ENCODE measurements around the gene RBMS3. TPM values are rescaled to one million over a fixed set of nuclear protein-coding genes. Genes with fewer than 3 reads are reported as not detected.

RBMS3 gene
- total RNA-seq, 2 donors from 2014 or later: 31.7 to 45.1 TPM

- no peak overlapping the region for H3K4me3 ChIP-seq
- DNase-seq (ENCODE audit: low spot score): no peak
- H3K27me3 ChIP-seq (replicated peaks; ENCODE audit: insufficient read depth): no peaks in the 10 kb centered on the region
- intact Hi-C loops (cut with DNase I): no loop called here
- no peak for TF ChIP-seq POLR2A (IDR thresholded peaks at IDR 0.05)
- TF ChIP-seq POLR2AphosphoS5 (IDR thresholded peaks at IDR 0.05): no peak
- no peak for TF ChIP-seq CTCF (IDR thresholded peaks at IDR 0.05)
- WGBS: 83% methylated on average over 2 of the region's 2 CpGs
- H3K27ac ChIP-seq: no peak overlapping the region
- no peaks in the 10 kb centered on the region for H3K9me3 ChIP-seq
- no peaks in the 10 kb centered on the region for H3K36me3 ChIP-seq
- H3K4me1 ChIP-seq (replicated peaks): no peaks in the 10 kb centered on the region
These were observed 618.1 kb downstream of the RBMS3 start for GRCh38 chr3:29899021-29899420.

GRCh38 chr3:29901097-29901496, 620.2 kb downstream of the RBMS3 start:
- Histone ChIP-seq H3K36me3 (no peaks in the 10 kb centered on the region), H3K27me3 (replicated peaks; ENCODE audit: insufficient read depth) (no peaks in the 10 kb centered on the region), H3K4me1 (replicated peaks) (no peaks in the 10 kb centered on the region), H3K9me3 (no peaks in the 10 kb centered on the region), H3K4me3 (no peak overlapping the region), H3K27ac (no peak overlapping the region)
- TF ChIP-seq CTCF (IDR thresholded peaks at IDR 0.05): no peak
- peak; percentile 29 for TF ChIP-seq POLR2AphosphoS5 (IDR thresholded peaks at IDR 0.05)
- TF ChIP-seq POLR2A (IDR thresholded peaks at IDR 0.05): no peak
- 20% methylated on average over 2 of the region's 2 CpGs for WGBS
- no peak for DNase-seq (ENCODE audit: low spot score)
- intact Hi-C loops (cut with DNase I): no loop called here

GRCh38 chr3:29903600-29903999, 622.7 kb downstream of the RBMS3 start:
- 92% methylated on average over 1 of the region's 1 CpG for WGBS
- no peak for DNase-seq (ENCODE audit: low spot score)
- Histone ChIP-seq H3K27me3 (replicated peaks; ENCODE audit: insufficient read depth) (no peaks in the 10 kb centered on the region), H3K4me3 (no peak overlapping the region), H3K36me3 (no peaks in the 10 kb centered on the region), H3K4me1 (replicated peaks) (no peaks in the 10 kb centered on the region), H3K9me3 (no peaks in the 10 kb centered on the region), H3K27ac (no peak overlapping the region)
- intact Hi-C loops (cut with DNase I): no loop called here
- TF ChIP-seq POLR2AphosphoS5 (IDR thresholded peaks at IDR 0.05) (no peak), CTCF (IDR thresholded peaks at IDR 0.05) (no peak), POLR2A (IDR thresholded peaks at IDR 0.05) (no peak)

GRCh38 chr3:29906906-29907305, 626.0 kb downstream of the RBMS3 start:
- Histone ChIP-seq H3K27me3 (replicated peaks; ENCODE audit: insufficient read depth) (no peaks in the 10 kb centered on the region), H3K4me1 (replicated peaks) (no peaks in the 10 kb centered on the region), H3K4me3 (no peak overlapping the region), H3K9me3 (no peaks in the 10 kb centered on the region), H3K36me3 (no peaks in the 10 kb centered on the region), H3K27ac (no peak overlapping the region)
- 90% methylated on average over 1 of the region's 1 CpG for WGBS
- no peak for DNase-seq (ENCODE audit: low spot score)
- no peak for TF ChIP-seq CTCF (IDR thresholded peaks at IDR 0.05)
- TF ChIP-seq POLR2AphosphoS5 (IDR thresholded peaks at IDR 0.05): no peak
- TF ChIP-seq POLR2A (IDR thresholded peaks at IDR 0.05): no peak
- intact Hi-C loops (cut with DNase I): no loop called here

- H3K4me3 ChIP-seq: no peak overlapping the region
These were observed 631.9 kb downstream of the RBMS3 start for GRCh38 chr3:29912600-29913288.

More at GRCh38 chr3:29912600-29913288, 631.9 kb downstream of the RBMS3 start:
- TF ChIP-seq POLR2A (IDR thresholded peaks at IDR 0.05): no peak
- no peak for TF ChIP-seq CTCF (IDR thresholded peaks at IDR 0.05)
- peak; percentile 4 for TF ChIP-seq POLR2AphosphoS5 (IDR thresholded peaks at IDR 0.05)
- WGBS: 17% methylated on average over 2 of the region's 2 CpGs
- Histone ChIP-seq H3K36me3 (no peaks in the 10 kb centered on the region), H3K27me3 (replicated peaks; ENCODE audit: insufficient read depth) (no peaks in the 10 kb centered on the region), H3K4me1 (replicated peaks) (no peaks in the 10 kb centered on the region), H3K9me3 (no peaks in the 10 kb centered on the region), H3K27ac (no peak overlapping the region)
- no peak for DNase-seq (ENCODE audit: low spot score)
- intact Hi-C loops (cut with DNase I): no loop called here
